Renal cortical epithelial cell (primary cell): ENCODE data around the gene KIRREL3. TPM values are rescaled to one million over a fixed set of nuclear protein-coding genes. Genes with fewer than 3 reads are reported as not detected.

Source experiments
- DNase-seq: peaks from one replicate; pipeline ENCODE4 v3.0.0-alpha.2; 2011; ENCODE audit warnings: low read depth
- total RNA-seq: library from RNA; depleted of rRNA; stranded (reverse); fragments of >200 nt; gene quantifications from 2 replicates; pipeline ENCODE4 v1.2.3, GENCODE V29; 2014

Gene KIRREL3
- total RNA-seq, 1 donor from 2014 or later: 0.10 TPM

DNA sequence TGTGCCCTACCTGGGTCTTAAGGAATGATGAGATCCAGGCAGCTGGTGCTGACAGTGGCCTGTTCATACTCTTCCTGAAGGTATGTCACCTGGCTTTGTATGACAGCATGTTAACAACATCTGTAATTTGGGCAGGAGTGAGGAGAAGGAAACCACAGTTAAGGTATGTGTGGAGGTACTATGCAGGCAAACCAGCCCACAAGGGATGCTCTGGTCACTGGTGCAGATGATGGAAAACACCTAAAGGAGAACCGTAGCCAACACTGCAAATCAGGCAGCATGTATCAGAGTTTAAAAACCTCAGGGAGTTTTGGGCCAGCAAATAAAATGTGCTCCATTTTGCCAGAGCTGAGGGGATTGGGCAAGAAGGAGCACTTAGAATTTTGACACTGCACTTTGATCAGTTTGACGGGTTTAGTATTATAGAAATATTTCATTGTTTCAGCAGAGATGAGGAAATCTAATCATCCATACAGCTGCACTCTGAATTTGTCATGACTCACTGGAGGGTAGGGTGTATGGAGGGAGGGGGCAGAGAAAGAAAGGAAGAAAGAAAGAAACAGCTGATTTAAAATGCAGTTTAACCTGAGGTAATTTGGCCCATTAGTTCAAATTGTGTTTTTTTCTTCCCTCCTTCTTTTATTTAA is 260.9 kb downstream of the KIRREL3 start:
- DNase-seq: peak; percentile 11

DNA sequence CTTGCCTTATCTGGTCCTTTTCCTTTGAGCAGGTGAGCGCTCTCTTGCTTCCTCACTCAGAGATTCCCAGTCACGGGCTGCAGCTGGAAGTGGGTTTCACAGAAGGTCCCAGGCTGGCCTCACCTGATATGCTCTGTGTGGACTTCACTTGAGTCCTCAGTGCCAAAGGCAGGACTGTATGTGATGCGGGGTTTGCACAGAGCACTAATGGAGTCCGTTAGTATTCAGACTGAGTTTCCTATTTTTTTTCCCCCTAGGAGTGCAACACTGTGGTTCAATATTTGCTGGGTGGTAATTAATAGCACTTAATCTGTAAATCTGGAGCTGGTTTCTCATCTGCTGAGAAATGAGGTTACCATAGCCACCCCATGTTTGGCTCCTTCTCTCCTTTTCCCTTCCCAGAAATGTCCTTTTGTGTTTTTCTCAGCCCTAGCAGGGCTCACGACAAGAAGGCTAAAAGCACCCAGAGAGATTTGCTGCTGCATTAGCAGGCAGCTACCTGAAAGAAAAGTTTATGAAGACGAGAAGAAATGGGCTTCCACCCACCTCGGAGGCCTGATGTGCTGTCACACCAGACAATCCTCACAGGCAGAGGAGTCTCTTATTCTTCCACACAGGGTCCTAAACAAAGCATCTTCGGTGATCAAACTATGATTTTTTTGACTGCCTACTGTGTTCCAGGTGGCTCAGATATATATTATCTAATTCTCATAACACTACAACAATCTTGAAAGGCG is 262.1 kb downstream of the KIRREL3 start:
- no peak for DNase-seq

DNA sequence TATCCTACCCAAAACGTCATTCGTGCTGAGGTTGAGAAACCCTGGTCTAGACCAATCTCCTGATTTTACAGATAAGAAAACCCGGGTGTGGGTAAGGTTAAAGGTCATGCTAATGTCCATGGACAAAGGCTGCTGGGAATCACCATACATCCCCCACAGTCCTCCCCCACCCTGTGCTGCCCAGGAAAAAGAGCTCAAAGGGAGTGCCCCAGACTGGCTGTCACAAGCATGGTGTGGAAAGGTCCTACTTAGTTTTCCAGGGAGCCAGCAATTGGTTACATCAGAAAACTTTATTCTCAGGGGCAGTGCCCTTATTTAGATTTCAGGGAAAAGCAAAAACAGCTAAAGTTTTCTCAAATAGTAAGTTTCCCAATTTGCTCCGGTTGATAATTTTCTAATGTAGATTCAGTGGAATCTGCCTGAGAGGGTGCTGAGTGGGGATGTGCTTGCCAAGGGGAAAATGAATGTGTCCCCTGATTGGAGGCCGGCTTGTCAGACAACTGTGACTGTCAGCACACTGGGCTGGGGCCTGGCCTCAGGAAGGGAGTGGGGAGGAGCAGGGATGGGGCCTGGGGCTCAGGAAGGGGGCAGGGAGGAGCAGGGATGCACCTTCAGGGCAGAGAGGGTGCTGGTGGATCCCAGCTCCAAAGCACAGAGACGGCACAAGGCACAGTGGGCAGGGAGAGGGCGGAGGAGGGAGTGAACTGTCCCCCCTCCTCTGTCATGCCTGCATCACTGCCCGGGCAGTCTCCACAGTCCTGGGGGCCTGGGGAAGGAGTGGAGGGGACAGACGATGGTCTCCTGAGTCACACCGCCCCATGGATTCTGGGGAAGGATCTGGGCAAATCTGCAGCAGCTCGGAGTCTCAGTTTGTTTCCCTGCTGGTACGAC is 263.6 kb downstream of the KIRREL3 start:
- no peak for DNase-seq

DNA sequence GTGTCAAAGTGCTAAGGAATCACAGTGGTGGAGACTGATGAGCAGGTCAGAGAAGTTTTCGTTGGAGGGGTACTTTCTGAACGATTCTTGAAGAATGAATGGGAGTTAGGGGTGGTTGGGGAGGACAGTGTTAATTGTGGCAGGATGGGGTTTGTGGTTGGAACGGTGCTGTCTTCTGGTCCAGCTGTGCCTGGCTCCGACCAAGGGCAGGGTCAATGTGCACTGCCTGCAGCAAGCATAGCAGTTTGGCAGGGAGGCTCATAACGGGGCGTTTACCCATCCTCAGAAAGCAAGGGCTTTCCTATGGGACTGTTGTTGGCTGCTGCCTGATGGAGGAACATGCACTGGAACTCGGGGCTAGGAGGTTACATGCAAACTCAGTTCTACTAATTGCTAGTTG is 265.8 kb downstream of the KIRREL3 start:
- no peak for DNase-seq

DNA sequence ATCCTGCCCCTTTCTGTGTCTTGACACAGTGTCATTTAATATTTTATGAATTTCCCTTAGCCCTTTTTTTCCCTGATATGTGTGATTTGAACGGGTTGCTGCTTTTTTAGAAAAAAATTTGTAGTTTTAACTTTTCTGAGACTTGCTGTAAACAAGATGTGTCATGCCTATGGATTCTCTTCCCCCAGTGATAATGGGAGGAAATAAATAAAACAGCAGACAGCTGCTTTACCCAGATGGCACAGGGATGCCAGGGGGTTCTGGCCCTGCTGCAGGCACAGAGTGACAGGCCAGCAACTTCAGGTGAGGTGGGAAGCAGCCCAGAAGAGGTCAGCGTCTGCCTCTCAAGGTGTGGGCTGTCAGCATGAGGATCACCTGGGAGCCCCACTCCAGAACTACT is 266.9 kb downstream of the KIRREL3 start:
- DNase-seq: no peak

DNA sequence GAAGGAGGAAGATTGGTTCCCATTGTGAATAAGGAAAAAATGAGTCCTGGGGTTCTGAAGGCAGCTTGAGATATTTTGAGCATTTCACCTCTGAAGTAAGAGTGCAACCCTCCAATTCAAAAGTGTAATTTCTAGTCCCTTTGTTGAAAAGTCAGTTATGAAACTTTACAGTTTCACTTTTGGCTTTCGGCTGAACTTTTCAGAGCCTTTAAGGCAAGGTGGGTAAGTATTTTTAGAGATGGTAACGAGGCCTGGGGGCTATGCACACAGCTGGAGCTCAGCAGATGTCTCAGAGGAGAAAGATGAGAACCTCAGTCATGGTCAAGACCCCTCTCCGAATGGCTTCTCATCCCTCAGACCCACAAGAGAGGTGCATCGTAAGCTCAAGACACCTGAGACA is 267.6 kb downstream of the KIRREL3 start:
- DNase-seq: no peak

DNA sequence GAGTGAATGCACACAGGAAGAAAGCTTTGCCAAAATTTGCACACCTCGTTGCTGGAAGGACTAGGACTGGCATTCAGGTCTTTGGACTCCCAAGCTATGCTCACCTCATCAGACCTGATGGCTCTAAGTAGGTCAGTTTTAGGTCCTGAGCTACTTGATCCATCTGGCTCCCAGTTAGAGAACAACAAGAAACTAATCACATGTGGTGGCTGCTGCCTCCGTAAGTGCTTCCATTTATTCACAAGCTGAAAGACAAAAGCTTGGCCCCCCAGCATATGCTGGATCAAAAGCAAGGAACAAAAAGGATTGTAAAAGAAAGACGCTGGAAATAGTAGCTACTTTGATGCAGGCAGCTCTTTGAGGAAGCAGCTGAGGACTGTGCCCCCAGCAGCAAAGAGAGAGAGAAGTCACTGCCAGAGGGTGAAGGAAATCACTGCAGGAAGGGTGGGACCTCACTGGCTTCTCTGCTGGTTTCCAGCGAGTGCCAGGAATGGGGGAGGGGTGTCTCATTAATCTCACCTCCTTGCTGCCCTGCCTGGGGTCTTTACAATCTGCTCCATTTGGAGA is 268.9 kb downstream of the KIRREL3 start:
- DNase-seq: no peak

DNA sequence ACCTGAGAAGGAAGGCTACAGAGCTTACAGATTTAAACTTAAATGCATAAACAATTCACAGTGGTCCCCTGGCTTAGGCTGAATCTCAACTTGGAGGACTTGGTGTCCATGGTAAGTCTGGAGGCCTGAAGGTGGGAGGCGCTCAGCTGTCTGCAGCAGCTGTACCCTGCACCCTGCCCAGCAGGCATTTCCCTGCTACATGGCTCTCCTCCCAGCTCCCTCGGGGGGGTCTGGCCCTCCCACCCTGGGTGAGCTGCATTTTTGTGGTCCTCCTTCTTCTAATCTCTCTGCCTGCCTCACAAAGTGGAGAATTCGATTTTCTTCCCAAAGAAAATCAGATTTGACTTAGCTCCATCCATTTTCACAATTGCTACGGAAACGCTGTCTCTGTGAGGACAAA is 273.2 kb downstream of the KIRREL3 start:
- no peak for DNase-seq

DNA sequence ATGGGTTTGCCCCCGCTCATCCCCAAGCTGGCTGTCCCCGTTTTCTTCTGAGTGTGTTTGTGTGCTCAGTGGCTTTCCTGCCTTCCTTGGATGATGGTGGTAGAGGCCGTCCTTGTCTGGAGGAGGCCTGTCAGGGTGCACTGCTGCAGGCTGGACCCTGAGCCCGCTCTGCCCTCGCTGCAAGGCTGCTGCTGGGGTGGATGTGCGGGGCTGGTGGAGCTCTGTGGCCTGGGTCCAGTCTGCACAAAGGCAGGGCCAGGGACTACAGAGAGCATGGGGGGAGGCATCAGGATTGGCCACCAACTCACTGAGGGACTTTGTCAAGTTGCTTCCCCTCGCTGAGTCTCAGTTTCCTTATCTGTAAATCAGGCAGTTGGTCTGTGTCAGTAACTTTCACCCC is 275.0 kb downstream of the KIRREL3 start:
- no peak for DNase-seq

DNA sequence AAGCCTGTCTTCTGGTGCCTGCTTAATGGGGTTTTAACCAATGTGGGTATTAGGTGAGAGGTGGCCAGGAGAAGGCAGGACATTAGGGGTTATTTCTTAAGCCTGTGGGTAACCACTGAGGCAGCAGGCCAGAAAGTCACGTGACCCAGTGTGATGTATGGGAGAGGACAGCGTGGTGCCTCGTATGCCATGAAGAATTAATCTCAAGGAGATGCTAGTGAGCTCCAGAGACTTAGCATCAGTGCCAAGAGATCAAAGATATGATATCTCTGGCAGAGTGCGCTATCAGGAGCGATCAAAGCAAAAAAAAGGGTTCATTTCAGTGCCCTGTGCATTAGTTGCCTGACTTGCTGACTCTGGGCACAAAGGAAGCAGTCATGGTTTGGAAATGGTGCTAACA is 275.5 kb downstream of the KIRREL3 start:
- DNase-seq: no peak

DNA sequence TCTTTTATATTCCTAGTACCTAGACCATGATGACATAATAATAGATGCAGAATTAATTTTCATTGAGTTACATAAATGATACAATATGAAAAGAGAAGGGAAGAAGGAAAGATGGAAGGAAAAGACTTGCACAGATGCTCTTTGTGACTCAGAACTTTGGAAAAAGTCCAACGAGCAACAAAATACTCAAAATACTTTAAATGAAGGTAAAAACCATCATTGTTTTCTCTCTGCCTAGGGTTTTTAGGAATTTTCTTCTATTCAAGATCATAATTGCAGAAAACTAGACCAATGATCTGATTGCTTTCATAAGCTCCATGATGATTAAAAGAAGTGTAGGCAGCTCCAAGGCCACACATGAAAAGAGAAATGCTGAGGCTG is 276.9 kb downstream of the KIRREL3 start:
- DNase-seq: no peak

DNA sequence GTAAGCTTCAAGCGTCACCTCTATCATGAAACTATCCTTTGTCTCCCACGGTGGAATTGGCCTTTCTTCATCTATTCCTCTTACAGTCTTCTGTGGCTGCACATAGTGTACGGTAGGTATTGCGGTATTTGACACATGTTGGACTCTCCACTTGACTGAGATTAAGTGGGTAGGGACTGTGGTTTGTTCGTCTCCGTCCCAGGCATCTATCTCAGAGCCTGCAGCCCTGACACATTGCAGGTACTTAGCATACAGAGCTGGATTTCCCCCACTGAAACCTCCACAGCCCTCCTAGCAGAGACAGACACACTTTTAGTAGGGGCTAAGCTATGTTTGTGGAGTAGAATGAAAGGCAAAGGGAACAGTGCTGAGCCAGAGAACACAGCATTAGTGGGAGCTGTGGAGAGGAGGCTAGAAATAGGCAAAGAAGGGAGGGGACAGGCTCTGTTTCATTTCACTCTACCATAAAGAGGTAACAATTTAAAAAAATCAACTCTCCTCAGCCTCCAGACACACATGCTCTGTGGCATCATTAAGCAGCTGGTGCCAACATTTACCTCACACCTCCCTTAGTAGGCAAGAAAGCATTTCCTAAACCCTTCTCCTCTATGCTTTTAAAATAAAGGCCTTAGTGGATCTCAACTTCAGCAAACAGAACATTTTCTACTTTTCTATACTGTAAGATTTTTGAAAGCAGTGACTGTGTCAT is 277.5 kb downstream of the KIRREL3 start:
- no peak for DNase-seq

DNA sequence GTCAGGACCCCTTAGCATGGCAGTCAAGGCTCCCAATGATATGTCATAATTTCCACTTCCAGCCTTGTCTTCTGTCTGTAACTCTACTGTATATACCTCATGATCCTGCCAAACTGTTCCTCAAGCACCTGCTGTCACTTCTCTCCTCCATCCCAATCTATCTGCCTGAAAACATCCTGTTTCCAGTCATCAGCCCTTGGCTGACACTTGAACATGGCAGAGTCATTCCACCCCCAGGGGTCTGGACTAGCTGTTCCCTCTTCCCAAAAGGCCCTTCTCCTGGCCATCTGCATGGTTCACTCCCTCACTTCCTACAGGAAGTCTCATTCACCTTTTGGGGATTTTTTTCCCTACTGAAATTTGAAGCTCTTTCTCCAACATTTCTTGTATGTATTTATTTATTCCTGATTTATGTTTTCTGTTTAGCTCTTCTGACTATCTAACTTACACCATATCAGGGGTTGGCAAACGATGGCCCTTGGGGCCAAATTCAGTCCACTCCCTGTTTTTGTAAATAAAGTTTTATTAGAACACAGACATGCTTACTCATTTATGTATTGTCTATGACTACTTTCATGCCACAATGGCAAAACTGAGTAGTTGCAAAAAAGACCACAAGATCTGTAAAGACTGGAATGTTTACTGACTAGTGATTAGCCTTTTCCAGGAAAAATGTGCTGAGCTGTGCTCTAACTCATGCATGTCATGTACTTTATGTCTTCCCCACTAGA is 278.4 kb downstream of the KIRREL3 start:
- DNase-seq: no peak

DNA sequence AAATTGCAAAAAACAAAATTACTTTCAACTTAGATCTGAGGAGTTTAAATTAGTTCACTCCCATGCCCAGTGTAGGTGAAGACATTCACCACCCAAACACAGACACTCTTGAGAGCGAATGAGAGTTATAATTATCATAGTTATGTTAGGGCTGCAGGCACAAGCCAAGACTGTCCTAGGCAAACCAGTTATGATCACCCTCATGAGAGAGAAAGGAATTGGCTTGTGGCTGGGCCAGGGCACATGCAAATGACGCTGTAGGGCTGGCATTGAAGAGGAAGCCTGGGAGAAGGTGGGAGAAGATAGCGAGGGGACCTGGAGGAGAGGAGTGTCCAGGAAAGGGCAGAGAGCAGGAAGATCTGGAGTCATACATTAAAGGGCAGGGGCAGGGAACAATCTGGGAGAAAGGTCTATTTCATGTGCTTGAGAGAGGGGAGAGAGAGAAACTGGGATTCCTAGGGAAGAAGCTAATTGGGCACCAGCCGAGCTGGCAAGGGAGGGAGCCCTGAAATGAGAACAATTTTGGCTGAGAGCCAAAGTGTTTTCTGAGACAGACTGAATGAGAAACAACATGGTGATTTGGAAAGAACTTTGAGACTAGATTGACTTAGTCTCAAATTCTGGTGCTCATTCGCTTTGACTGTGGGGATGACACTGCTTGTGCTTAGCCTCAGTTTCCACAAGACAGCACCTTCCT is 279.9 kb downstream of the KIRREL3 start:
- peak; percentile 17 for DNase-seq

DNA sequence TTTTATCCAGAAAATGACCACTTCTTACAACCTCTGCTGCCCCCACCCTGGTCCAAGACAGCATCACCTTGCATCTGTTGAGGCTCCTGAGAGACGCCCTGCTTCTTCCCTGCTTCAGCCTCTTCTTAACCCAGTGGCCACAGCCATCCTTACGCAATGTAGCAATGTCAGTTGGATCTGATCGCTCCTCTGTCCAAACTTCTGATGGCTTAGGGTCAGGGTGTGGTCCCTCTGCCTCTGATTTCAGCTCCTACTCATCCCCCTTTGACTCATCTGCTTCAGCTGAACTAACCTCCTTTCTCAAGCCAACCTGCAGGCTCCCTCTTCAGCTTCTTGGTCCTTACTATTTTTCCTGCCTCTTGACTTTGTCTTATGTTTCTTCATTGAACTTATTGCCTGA is 280.8 kb downstream of the KIRREL3 start:
- no peak for DNase-seq

DNA sequence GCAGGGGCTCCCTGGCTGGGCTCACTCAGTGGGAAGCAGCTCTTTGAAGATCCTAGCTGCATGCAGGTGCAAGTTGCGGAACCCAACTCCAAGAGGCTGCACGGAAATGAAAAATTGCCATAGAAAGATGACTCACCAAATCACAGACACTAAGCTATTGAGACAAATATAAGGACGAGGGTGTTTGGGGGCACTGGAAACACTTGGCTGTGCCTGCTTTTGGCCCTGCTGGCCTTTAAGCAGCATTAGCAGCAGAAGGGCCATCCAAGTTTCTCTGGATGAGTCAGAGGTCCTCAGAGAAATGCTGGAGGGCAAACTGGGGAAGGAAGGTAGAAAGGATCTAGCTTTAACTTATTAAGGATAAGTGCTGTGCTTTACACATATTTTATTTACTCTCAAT is 282.3 kb downstream of the KIRREL3 start:
- DNase-seq: peak; percentile 79

DNA sequence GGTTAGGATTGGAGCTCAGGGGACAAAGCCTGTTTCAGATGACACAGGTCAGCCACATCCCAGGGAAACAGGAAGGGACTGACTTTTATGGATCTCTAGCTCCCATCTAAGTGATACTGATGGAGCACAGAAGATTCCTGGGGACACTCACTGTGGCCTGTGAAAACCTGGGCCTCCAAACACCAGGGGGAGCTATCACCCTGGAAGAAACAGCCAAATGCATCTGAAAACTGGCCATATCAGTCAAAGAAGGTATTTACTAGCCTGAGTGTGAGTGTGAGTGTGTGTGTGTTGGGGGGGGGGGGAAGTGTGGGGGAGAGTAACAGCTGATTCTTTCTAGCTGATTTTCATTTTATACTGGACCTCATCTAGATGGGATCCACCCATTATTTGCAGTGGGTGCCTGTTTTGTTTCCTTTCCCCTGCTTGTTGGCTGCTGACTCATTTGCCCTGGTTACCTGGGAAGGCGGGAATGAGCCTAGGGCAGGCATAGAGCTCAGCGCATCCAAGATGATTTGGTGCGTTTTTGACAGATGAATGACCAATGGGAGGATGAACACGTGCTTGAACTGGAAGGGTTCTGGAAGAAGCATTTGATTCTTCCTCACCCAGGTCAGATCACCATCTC is 284.0 kb downstream of the KIRREL3 start:
- peak; percentile 37 for DNase-seq

DNA sequence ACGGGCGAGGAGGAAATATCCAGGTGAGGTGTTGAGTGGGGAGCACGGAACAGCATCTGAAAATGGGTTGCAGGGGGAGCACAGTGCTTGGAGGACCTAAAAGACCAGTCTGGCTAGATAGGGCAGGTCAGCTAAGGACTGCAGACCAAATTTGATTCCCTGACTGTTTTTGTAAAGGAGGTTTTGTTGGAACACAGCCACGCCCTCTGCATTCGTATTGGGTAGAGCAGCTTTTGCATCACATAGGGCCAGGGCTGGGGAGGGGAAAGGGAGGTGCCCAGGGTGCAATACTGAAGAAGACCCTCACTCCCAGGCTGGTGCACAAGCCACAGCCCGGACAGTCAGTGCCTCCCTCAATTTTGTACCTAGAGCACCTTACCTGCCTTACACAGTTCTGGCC is 286.8 kb downstream of the KIRREL3 start:
- no peak for DNase-seq

DNA sequence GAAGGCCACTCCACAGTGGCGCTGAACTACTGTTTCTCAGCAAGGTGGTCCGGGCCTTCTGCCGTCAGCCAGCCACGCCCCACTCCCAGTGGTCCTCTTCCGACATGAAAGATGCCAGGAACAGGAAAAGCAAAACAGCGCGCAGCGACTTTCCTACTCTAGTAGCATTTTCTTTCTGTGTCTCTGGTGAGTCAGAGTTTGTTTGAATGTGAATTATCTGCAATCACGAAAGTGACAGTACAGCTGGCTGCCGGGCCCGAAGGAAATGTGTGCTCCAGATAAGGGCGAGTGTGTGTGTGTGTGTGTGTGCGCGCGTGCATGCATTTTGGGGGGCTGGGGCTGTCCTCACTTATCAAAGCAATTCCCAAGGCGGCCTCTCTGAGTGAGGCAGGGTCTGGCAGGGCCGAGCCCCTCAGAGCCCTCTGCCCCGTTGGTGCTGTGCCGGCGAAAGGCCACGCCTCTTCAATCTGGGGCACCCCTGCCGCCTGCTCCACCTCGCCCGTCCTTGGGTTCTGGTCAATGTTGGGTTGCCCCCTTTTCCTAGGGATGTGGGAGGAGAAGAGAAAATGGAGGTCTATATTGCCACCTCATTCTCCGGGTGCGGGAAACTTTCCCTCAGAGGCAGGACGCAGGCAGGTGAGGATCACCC is 288.5 kb downstream of the KIRREL3 start:
- DNase-seq: no peak
